ENCODE measurements around the gene POLE3. TPM values are rescaled to one million over a fixed set of nuclear protein-coding genes. Genes with fewer than 3 reads are reported as not detected.

The POLE3 gene
- total RNA-seq, 6 experiments from 2014 or later = 13.8 to 24.5 (median 16.6) TPM

DNA sequence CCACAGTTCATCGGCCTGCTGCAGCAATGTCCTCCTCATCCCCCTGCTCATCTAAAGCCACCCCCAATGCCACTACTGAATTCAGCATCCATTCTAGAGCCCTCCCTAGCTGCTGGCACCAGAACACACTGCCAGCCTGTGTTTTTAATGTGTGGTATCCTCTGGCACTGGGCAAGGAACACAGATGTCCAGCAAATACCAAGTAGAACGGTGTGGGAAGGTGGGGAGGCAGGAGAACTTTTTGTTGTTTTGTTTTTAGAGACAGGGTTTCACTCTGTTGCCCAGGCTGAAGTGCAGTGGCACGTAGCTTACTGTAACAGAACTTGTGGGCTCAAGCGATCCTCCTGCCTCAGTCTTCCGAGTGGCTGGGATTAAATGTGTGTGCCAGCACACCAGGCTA lies 38.4 kb downstream of the POLE3 start:
- Histone ChIP-seq H3K27ac (no peak overlapping the region), H3K4me1 (peaks cover 0 to 44% (median 13%) of the 10 kb centered on the region in 4 donors), H3K36me3 (peaks cover 0 to 25% (median 8%) of the 10 kb centered on the region in 4 donors), H3K27me3 (no peaks in the 10 kb centered on the region), H3K9me3 (no peaks in the 10 kb centered on the region), H3K4me3 (no peak overlapping the region)
- DNase-seq (no peak), ATAC-seq (no peak)
- TF ChIP-seq POLR2A (IDR thresholded peaks at IDR 0.05) = no peak
- TF ChIP-seq, protein P1, sequence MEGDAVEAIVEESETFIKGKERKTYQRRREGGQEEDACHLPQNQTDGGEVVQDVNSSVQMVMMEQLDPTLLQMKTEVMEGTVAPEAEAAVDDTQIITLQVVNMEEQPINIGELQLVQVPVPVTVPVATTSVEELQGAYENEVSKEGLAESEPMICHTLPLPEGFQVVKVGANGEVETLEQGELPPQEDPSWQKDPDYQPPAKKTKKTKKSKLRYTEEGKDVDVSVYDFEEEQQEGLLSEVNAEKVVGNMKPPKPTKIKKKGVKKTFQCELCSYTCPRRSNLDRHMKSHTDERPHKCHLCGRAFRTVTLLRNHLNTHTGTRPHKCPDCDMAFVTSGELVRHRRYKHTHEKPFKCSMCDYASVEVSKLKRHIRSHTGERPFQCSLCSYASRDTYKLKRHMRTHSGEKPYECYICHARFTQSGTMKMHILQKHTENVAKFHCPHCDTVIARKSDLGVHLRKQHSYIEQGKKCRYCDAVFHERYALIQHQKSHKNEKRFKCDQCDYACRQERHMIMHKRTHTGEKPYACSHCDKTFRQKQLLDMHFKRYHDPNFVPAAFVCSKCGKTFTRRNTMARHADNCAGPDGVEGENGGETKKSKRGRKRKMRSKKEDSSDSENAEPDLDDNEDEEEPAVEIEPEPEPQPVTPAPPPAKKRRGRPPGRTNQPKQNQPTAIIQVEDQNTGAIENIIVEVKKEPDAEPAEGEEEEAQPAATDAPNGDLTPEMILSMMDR (IDR thresholded peaks at IDR 0.05) = no peak
- WGBS (ENCODE audit: insufficient coverage, low coverage, low lambda C conversion rate, missing lambda C conversion rate) = 44% methylated on average over 3 of the region's 5 CpGs
- intact Hi-C loops (cut with DNase I) = no loop called here

DNA sequence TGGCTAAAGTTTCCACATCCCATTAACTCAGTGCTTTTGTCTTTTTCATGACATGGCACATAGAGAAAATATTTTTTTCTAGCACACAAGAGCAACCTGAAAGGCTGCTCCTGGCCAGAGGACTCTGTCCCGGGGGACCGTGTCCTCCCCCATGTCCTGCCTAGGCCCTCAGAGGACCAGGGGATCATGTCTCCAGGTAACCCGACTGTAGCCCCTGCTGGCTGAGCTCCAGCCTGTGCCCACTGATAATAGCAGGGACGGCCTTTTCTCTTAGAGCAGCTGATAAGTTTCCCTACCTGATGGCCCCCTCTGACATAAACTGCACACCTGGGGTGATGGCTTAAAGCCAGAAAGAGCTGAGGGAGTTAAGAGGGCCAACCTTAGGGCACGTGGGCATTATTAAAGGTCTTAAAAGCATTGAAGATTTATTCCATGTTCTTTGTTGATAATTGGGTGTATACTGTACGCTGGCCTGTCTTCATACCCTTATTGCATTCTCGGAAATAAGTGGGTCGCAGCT lies 39.6 kb downstream of the POLE3 start:
- peaks cover 0 to 25% (median 8%) of the 10 kb centered on the region in 4 donors for H3K36me3 ChIP-seq
- TF ChIP-seq POLR2A (IDR thresholded peaks at IDR 0.05) = no peak
- TF ChIP-seq, protein P1 (IDR thresholded peaks at IDR 0.05) = no peak
- H3K4me3 ChIP-seq = no peak overlapping the region
- H3K27ac ChIP-seq = peak overlapping the region in 1 of 3 donors; percentile 36
- WGBS (ENCODE audit: insufficient coverage, low coverage, low lambda C conversion rate, missing lambda C conversion rate) = 54% methylated on average over 7 of the region's 8 CpGs
- no peaks in the 10 kb centered on the region for H3K27me3 ChIP-seq
- ATAC-seq = no peak
- no peaks in the 10 kb centered on the region for H3K9me3 ChIP-seq
- peaks cover 0 to 44% (median 13%) of the 10 kb centered on the region in 4 donors for H3K4me1 ChIP-seq
- intact Hi-C loops (cut with DNase I) = no loop called here
- DNase-seq = no peak

DNA sequence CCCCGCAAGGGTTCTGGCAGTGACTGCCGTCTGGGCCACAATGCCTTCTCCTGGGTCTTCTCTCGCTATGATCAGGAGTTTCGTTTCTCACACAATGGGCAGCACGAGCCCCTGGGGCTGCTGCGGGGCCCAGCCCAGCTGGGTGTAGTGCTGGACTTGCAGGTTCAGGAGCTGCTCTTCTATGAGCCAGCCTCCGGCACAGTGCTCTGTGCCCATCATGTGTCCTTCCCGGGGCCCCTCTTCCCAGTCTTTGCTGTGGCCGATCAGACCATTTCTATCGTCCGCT lies 40.7 kb downstream of the POLE3 start:
- H3K36me3 ChIP-seq = peaks cover 0 to 20% (median 8%) of the 10 kb centered on the region in 4 donors
- intact Hi-C loops (cut with DNase I) = no loop called here
- H3K9me3 ChIP-seq = no peaks in the 10 kb centered on the region
- peaks cover 0 to 37% (median 10%) of the 10 kb centered on the region in 4 donors for H3K4me1 ChIP-seq
- TF ChIP-seq POLR2A (IDR thresholded peaks at IDR 0.05) = no peak
- TF ChIP-seq, protein P1 (IDR thresholded peaks at IDR 0.05) = no peak
- peak overlapping the region in 1 of 3 donors; percentile 36 for H3K27ac ChIP-seq
- H3K4me3 ChIP-seq = no peak overlapping the region
- DNase-seq = no peak
- H3K27me3 ChIP-seq = no peaks in the 10 kb centered on the region
- WGBS (ENCODE audit: insufficient coverage, low coverage, low lambda C conversion rate, missing lambda C conversion rate) = 48% methylated on average over 5 of the region's 11 CpGs
- ATAC-seq = no peak

DNA sequence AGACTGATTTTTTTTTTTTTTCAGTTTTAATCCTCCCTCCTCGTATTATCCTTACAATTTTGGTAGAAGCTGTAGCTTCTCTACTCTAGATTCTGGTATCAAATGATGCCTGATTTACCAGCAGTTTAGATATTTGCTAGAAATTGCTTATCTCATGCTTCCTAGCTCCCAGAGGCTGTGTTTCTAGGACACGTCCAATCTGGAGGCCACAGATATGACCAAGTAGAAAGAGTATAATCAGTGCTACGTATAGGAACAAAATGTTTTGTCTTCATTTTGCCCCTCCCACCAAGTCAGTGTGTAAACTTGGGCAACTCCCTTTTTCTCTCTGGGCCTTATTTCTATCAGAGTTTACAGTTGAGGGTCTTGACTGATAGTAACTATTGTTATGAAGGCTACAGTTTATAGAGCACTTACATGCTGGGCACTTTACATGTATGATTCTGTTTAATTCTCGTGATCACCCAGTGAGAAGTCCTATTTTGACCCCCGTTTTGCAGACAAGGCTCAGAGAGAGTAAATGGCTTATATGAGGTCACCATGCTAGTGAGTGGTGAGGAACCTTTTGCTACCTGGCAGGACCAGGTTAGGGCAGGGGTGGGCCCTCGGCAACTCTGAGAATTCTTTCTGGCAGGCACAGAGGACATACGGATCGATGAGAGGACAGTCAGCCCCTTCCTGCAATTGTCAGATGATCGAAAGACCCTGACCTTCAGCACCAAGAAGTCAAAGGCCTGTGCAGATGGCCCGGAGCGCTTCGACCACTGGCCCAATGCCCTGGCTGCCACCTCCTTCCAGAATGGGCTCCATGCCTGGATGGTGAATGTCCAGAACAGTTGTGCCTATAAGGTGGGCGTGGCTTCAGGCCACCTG lies 41.3 kb downstream of the POLE3 start:
- peaks cover 0 to 31% (median 7%) of the 10 kb centered on the region in 4 donors for H3K4me1 ChIP-seq
- peaks cover 0 to 14% (median 6%) of the 10 kb centered on the region in 4 donors for H3K36me3 ChIP-seq
- H3K9me3 ChIP-seq = no peaks in the 10 kb centered on the region
- 38% methylated on average over 12 of the region's 13 CpGs for WGBS (ENCODE audit: insufficient coverage, low coverage, low lambda C conversion rate, missing lambda C conversion rate)
- H3K27ac ChIP-seq = peak overlapping the region in 2 of 3 donors; percentile 24 to 38
- DNase-seq (peak; percentile 79 to 95 (median 92)), ATAC-seq (peak; percentile 88 to 92 (median 88))
- TF ChIP-seq, protein P1 (IDR thresholded peaks at IDR 0.05) = no peak
- no peak for TF ChIP-seq POLR2A (IDR thresholded peaks at IDR 0.05)
- H3K27me3 ChIP-seq = no peaks in the 10 kb centered on the region
- no peak overlapping the region for H3K4me3 ChIP-seq
- intact Hi-C loops (cut with DNase I) = no loop called here
